ENCODE data around the gene LXN.
A peak's percentile ranks its signal among the peaks of the same experiment; 100 is the strongest.

LXN gene

GRCh38 chr3:158652463-158652862 is 20.0 kb downstream of the LXN start:
- H4K91ac ChIP-seq (ENCODE audit: low read depth, low read length): no peak overlapping the region
- no peaks in the 10 kb centered on the region for H3K9me3 ChIP-seq (ENCODE audit: insufficient read depth, low read depth, low read length)
- no peak overlapping the region for H3K27ac ChIP-seq (ENCODE audit: low read depth, low read length)
- H3K14ac ChIP-seq (ENCODE audit: low read length): no peak overlapping the region
- H2AFZ ChIP-seq (ENCODE audit: insufficient read depth, low read length, poor library complexity): no peak overlapping the region
- H3K79me1 ChIP-seq (ENCODE audit: low read length): no peaks in the 10 kb centered on the region
- peaks cover 8 to 15% of the 10 kb centered on the region in 2 experiments for H3K36me3 ChIP-seq (ENCODE audit: control insufficient read depth in 1 of 2, insufficient read depth in 2 of 2, low read length in 2 of 2)
- H3K23ac ChIP-seq (ENCODE audit: low read length): no peak overlapping the region
- no peak for DNase-seq
- no peak overlapping the region for H3K9ac ChIP-seq (ENCODE audit: low read length)
- no peaks in the 10 kb centered on the region for H3K79me2 ChIP-seq (ENCODE audit: control insufficient read depth, insufficient read depth, low read length, poor library complexity)
- no peak overlapping the region for H2BK12ac ChIP-seq (ENCODE audit: low read length)
- H3K18ac ChIP-seq (ENCODE audit: low read length): no peak overlapping the region
- H3K4me1 ChIP-seq (ENCODE audit: control insufficient read depth in 1 of 2, insufficient read depth in 2 of 2, low read length in 2 of 2): no peaks in the 10 kb centered on the region
- H4K8ac ChIP-seq (ENCODE audit: low read depth, low read length): no peak overlapping the region
- no CpG with 5 or more reads among the region's 3 CpGs for WGBS (ENCODE audit: extremely low coverage, insufficient coverage, insufficient read length)
- no peaks in the 10 kb centered on the region for H3K27me3 ChIP-seq (ENCODE audit: insufficient read depth, low read length)
- no peak overlapping the region for H2BK5ac ChIP-seq (ENCODE audit: low read depth, low read length, poor library complexity)
- no peak overlapping the region for H3K4me2 ChIP-seq (ENCODE audit: low read length)
- H2BK120ac ChIP-seq (ENCODE audit: insufficient read depth, low read length, poor library complexity): no peak overlapping the region
- H3K4me3 ChIP-seq (ENCODE audit: low read depth, low read length): no peak overlapping the region
- no peak overlapping the region for H2AK5ac ChIP-seq (ENCODE audit: low read length)
- H3K4ac ChIP-seq (ENCODE audit: low read depth, low read length): no peak overlapping the region
- no peak overlapping the region for H4K12ac ChIP-seq (ENCODE audit: low read depth, low read length)

- H4K91ac ChIP-seq (ENCODE audit: low read depth, low read length): no peak overlapping the region
- no peak overlapping the region for H4K12ac ChIP-seq (ENCODE audit: low read depth, low read length)
- H2AFZ ChIP-seq (ENCODE audit: insufficient read depth, low read length, poor library complexity): no peak overlapping the region
- no peak overlapping the region for H3K4ac ChIP-seq (ENCODE audit: low read depth, low read length)
- H3K27me3 ChIP-seq (ENCODE audit: insufficient read depth, low read length): no peaks in the 10 kb centered on the region
- no peak overlapping the region for H2BK120ac ChIP-seq (ENCODE audit: insufficient read depth, low read length, poor library complexity)
- DNase-seq: no peak
- peaks cover 10 to 16% of the 10 kb centered on the region in 2 experiments for H3K36me3 ChIP-seq (ENCODE audit: control insufficient read depth in 1 of 2, insufficient read depth in 2 of 2, low read length in 2 of 2)
- H4K8ac ChIP-seq (ENCODE audit: low read depth, low read length): no peak overlapping the region
- H3K18ac ChIP-seq (ENCODE audit: low read length): no peak overlapping the region
- H3K4me2 ChIP-seq (ENCODE audit: low read length): no peak overlapping the region
- no CpG with 5 or more reads among the region's 2 CpGs for WGBS (ENCODE audit: extremely low coverage, insufficient coverage, insufficient read length)
- no peaks in the 10 kb centered on the region for H3K4me1 ChIP-seq (ENCODE audit: control insufficient read depth in 1 of 2, insufficient read depth in 2 of 2, low read length in 2 of 2)
- no peaks in the 10 kb centered on the region for H3K79me1 ChIP-seq (ENCODE audit: low read length)
- H3K4me3 ChIP-seq (ENCODE audit: low read depth, low read length): no peak overlapping the region
- no peak overlapping the region for H3K9ac ChIP-seq (ENCODE audit: low read length)
- H2BK5ac ChIP-seq (ENCODE audit: low read depth, low read length, poor library complexity): no peak overlapping the region
- no peak overlapping the region for H3K27ac ChIP-seq (ENCODE audit: low read depth, low read length)
- H2BK12ac ChIP-seq (ENCODE audit: low read length): no peak overlapping the region
- no peaks in the 10 kb centered on the region for H3K9me3 ChIP-seq (ENCODE audit: insufficient read depth, low read depth, low read length)
- H2AK5ac ChIP-seq (ENCODE audit: low read length): no peak overlapping the region
- no peak overlapping the region for H3K23ac ChIP-seq (ENCODE audit: low read length)
- no peak overlapping the region for H3K14ac ChIP-seq (ENCODE audit: low read length)
- H3K79me2 ChIP-seq (ENCODE audit: control insufficient read depth, insufficient read depth, low read length, poor library complexity): no peaks in the 10 kb centered on the region
Observed at GRCh38 chr3:158651192-158651591, 21.3 kb downstream of the LXN start.

- Histone ChIP-seq H4K12ac (ENCODE audit: low read depth, low read length) (no peak overlapping the region), H3K18ac (ENCODE audit: low read length) (no peak overlapping the region), H3K4ac (ENCODE audit: low read depth, low read length) (no peak overlapping the region), H2BK120ac (ENCODE audit: insufficient read depth, low read length, poor library complexity) (no peak overlapping the region), H3K79me2 (ENCODE audit: control insufficient read depth, insufficient read depth, low read length, poor library complexity) (no peaks in the 10 kb centered on the region), H3K27me3 (ENCODE audit: insufficient read depth, low read length) (no peaks in the 10 kb centered on the region), H3K36me3 (ENCODE audit: control insufficient read depth in 1 of 2, insufficient read depth in 2 of 2, low read length in 2 of 2) (peaks cover 10 to 11% of the 10 kb centered on the region in 2 experiments), H3K79me1 (ENCODE audit: low read length) (no peaks in the 10 kb centered on the region), H2BK12ac (ENCODE audit: low read length) (no peak overlapping the region), H3K27ac (ENCODE audit: low read depth, low read length) (no peak overlapping the region), H3K4me2 (ENCODE audit: low read length) (no peak overlapping the region), H3K9me3 (ENCODE audit: insufficient read depth, low read depth, low read length) (no peaks in the 10 kb centered on the region), H3K4me3 (ENCODE audit: low read depth, low read length) (no peak overlapping the region), H2AFZ (ENCODE audit: insufficient read depth, low read length, poor library complexity) (no peak overlapping the region), H3K4me1 (ENCODE audit: control insufficient read depth in 1 of 2, insufficient read depth in 2 of 2, low read length in 2 of 2) (no peaks in the 10 kb centered on the region), H3K23ac (ENCODE audit: low read length) (no peak overlapping the region), H4K8ac (ENCODE audit: low read depth, low read length) (no peak overlapping the region), H2BK5ac (ENCODE audit: low read depth, low read length, poor library complexity) (no peak overlapping the region), H3K9ac (ENCODE audit: low read length) (no peak overlapping the region), H2AK5ac (ENCODE audit: low read length) (no peak overlapping the region), H3K14ac (ENCODE audit: low read length) (no peak overlapping the region), H4K91ac (ENCODE audit: low read depth, low read length) (no peak overlapping the region)
- WGBS (ENCODE audit: extremely low coverage, insufficient coverage, insufficient read length): no CpG with 5 or more reads among the region's 4 CpGs
- DNase-seq: no peak
Observed at GRCh38 chr3:158649791-158650190, 22.7 kb downstream of the LXN start.

GRCh38 chr3:158644345-158644908 is 28.0 kb downstream of the LXN start, which contains the start of gene GFM1:
Gene GFM1, plus strand, starts transcription at chr3:158644527. Its CDS starts 108 bp downstream, at chr3:158644635.
- no CpG with 5 or more reads among the region's 42 CpGs for WGBS (ENCODE audit: extremely low coverage, insufficient coverage, insufficient read length)
- Histone ChIP-seq H2AFZ (ENCODE audit: insufficient read depth, low read length, poor library complexity) (peak within 1 kb of the TSS; percentile 100), H3K4ac (ENCODE audit: low read depth, low read length) (peak within 1 kb of the TSS; percentile 95), H4K12ac (ENCODE audit: low read depth, low read length) (peak within 1 kb of the TSS; percentile 93), H3K9ac (ENCODE audit: low read length) (peak within 1 kb of the TSS; percentile 93), H2BK5ac (ENCODE audit: low read depth, low read length, poor library complexity) (peak within 1 kb of the TSS; percentile 80), H4K91ac (ENCODE audit: low read depth, low read length) (peak within 1 kb of the TSS; percentile 93), H3K18ac (ENCODE audit: low read length) (peak within 1 kb of the TSS; percentile 96), H2BK120ac (ENCODE audit: insufficient read depth, low read length, poor library complexity) (peak within 1 kb of the TSS; percentile 90), H3K27me3 (ENCODE audit: insufficient read depth, low read length) (no peaks in the 10 kb centered on the region), H4K8ac (ENCODE audit: low read depth, low read length) (peak within 1 kb of the TSS; percentile 100), H3K27ac (ENCODE audit: low read depth, low read length) (peak within 1 kb of the TSS; percentile 77), H2BK12ac (ENCODE audit: low read length) (no peak within 1 kb of the TSS), H3K23ac (ENCODE audit: low read length) (no peak within 1 kb of the TSS), H3K79me2 (ENCODE audit: control insufficient read depth, insufficient read depth, low read length, poor library complexity) (peaks cover 3% of the 10 kb centered on the region), H3K4me1 (ENCODE audit: control insufficient read depth in 1 of 2, insufficient read depth in 2 of 2, low read length in 2 of 2) (no peaks in the 10 kb centered on the region), H3K9me3 (ENCODE audit: insufficient read depth, low read depth, low read length) (no peaks in the 10 kb centered on the region), H3K14ac (ENCODE audit: low read length) (peak within 1 kb of the TSS; percentile 93), H3K4me2 (ENCODE audit: low read length) (peak within 1 kb of the TSS; percentile 61), H3K36me3 (ENCODE audit: control insufficient read depth in 1 of 2, insufficient read depth in 2 of 2, low read length in 2 of 2) (peaks cover 3 to 4% of the 10 kb centered on the region in 2 experiments), H3K79me1 (ENCODE audit: low read length) (peaks cover 3% of the 10 kb centered on the region), H3K4me3 (ENCODE audit: low read depth, low read length) (peak within 1 kb of the TSS; percentile 99), H2AK5ac (ENCODE audit: low read length) (peak within 1 kb of the TSS; percentile 81)
- DNase-seq: peak; percentile 93 to 97

All from trophoblast cell (in vitro differentiated cells and primary cell).